ENCODE data around the gene FAM76A.
A peak's percentile ranks its signal among the peaks of the same experiment; 100 is the strongest.

Gene FAM76A

DNA sequence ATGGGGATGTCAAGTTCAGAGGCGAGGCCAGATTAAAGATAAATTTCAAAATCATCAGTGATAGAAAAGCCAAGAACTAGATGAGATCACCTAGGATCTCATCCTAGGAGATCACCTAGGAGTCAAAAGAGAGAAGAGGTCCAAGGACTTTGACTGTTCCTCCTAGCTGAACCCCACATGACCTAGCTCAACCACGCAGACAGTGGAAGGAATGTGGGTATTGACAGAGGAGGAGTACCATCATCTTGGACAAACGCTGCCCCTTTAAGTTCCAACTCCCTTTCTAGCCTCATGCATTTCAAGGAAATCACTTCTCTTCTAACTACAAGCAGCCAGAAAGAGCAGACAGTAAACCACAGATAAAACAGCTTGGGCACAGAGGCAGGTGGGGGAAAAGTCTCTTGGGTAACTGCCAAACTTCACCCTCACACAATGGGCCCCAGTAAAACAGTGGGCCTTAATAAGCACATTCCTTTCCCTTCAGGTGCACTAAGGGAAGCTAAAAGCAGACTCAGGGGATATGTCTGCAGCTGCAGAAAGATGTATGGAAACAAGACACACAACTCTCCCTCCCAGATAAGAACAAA lies 12.5 kb upstream of the FAM76A start:
- Mint-ChIP-seq H3K4me1 (no peaks in the 10 kb centered on the region), H3K27ac (no peak overlapping the region), H3K4me3 (no peak overlapping the region), H3K27me3 (no peaks in the 10 kb centered on the region), H3K9me3 (peaks cover 0 to 13% of the 10 kb centered on the region in 2 donors)
- no peak for ATAC-seq
- no peak for DNase-seq

GRCh38 chr1:27713869-27714513 lies 11.8 kb upstream of the FAM76A start:
- no peak for ATAC-seq
- no peak for DNase-seq
- Mint-ChIP-seq H3K27me3 (no peaks in the 10 kb centered on the region), H3K4me1 (no peaks in the 10 kb centered on the region), H3K4me3 (no peak overlapping the region), H3K27ac (no peak overlapping the region), H3K9me3 (peaks cover 0 to 13% of the 10 kb centered on the region in 2 donors)

DNA sequence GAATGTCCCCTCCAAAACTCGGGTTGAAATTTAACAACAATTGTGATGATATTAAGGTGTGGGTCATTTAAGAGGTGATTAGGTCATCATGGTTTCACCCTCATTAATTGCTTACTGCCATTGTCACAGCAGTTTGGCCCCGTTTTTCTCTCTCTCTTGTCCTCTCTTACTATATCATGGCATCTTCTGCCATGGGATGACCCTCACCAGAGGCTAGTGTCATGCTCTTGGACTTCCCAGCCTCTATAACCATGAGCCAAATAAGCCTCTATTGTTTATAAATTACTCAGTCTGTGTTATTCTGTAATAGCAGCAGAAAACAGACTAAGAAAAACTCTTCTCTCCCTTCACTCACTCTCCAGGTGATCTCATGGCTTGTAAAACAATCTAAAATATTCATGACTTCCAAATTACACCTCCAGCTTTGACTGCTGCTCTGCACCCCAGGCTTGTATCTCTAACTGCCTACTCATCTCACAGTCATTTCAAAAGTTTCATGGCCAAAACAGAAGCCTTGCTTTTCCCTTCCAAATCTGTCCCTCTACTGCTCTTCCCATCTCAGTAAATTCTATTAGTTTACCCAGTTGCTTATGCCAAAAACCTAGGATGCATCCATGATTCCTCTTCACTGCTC lies 9.4 kb upstream of the FAM76A start:
- H3K4me1 Mint-ChIP-seq, result no peaks in the 10 kb centered on the region
- H3K27ac Mint-ChIP-seq, result no peak overlapping the region
- no peak for ATAC-seq
- no peaks in the 10 kb centered on the region for H3K27me3 Mint-ChIP-seq
- H3K4me3 Mint-ChIP-seq, result no peak overlapping the region
- DNase-seq, result no peak
- peaks cover 0 to 13% of the 10 kb centered on the region in 2 donors for H3K9me3 Mint-ChIP-seq

GRCh38 chr1:27719286-27720251 lies 6.2 kb upstream of the FAM76A start:
- no peak overlapping the region for H3K4me3 Mint-ChIP-seq
- no peak for DNase-seq
- ATAC-seq, result no peak
- no peaks in the 10 kb centered on the region for H3K27me3 Mint-ChIP-seq
- peak overlapping the region in 1 of 2 donors; percentile 10 for H3K27ac Mint-ChIP-seq
- H3K9me3 Mint-ChIP-seq, result peaks cover 0 to 13% of the 10 kb centered on the region in 2 donors
- H3K4me1 Mint-ChIP-seq, result no peaks in the 10 kb centered on the region

- ATAC-seq (no peak), DNase-seq (peak; percentile 5 to 16)
- no peaks in the 10 kb centered on the region for H3K9me3 Mint-ChIP-seq
- H3K4me1 Mint-ChIP-seq, result peaks cover 17% of the 10 kb centered on the region
- peak overlapping the region; percentile 92 to 95 for H3K4me3 Mint-ChIP-seq
- peak overlapping the region; percentile 97 to 100 for H3K27ac Mint-ChIP-seq
- no peaks in the 10 kb centered on the region for H3K27me3 Mint-ChIP-seq
Measured at GRCh38 chr1:27724961-27725373, 794 bp upstream of the FAM76A start.

GRCh38 chr1:27726173-27727044 lies 648 bp downstream of the FAM76A start:
- peaks cover 17% of the 10 kb centered on the region for H3K4me1 Mint-ChIP-seq
- peak in 1 of 2 donors; percentile 55 for DNase-seq
- peak overlapping the region; percentile 52 to 54 for H3K27ac Mint-ChIP-seq
- peak overlapping the region; percentile 80 to 83 for H3K4me3 Mint-ChIP-seq
- no peaks in the 10 kb centered on the region for H3K27me3 Mint-ChIP-seq
- peak; percentile 18 for ATAC-seq
- H3K9me3 Mint-ChIP-seq, result no peaks in the 10 kb centered on the region

GRCh38 chr1:27727126-27727525 lies 1.4 kb downstream of the FAM76A start:
- no peak for DNase-seq
- peaks cover 17% of the 10 kb centered on the region for H3K4me1 Mint-ChIP-seq
- no peak overlapping the region for H3K27ac Mint-ChIP-seq
- no peak for ATAC-seq
- H3K27me3 Mint-ChIP-seq, result no peaks in the 10 kb centered on the region
- H3K4me3 Mint-ChIP-seq, result peak overlapping the region in 1 of 2 donors; percentile 83
- H3K9me3 Mint-ChIP-seq, result no peaks in the 10 kb centered on the region

GRCh38 chr1:27736252-27736651 lies 10.5 kb downstream of the FAM76A start:
- DNase-seq (no peak), ATAC-seq (no peak)
- no peak overlapping the region for H3K4me3 Mint-ChIP-seq
- H3K9me3 Mint-ChIP-seq, result no peaks in the 10 kb centered on the region
- no peaks in the 10 kb centered on the region for H3K27me3 Mint-ChIP-seq
- H3K4me1 Mint-ChIP-seq, result no peaks in the 10 kb centered on the region
- H3K27ac Mint-ChIP-seq, result no peak overlapping the region

- H3K9me3 Mint-ChIP-seq, result no peaks in the 10 kb centered on the region
Measured at GRCh38 chr1:27741121-27741520, 15.4 kb downstream of the FAM76A start.

DNA sequence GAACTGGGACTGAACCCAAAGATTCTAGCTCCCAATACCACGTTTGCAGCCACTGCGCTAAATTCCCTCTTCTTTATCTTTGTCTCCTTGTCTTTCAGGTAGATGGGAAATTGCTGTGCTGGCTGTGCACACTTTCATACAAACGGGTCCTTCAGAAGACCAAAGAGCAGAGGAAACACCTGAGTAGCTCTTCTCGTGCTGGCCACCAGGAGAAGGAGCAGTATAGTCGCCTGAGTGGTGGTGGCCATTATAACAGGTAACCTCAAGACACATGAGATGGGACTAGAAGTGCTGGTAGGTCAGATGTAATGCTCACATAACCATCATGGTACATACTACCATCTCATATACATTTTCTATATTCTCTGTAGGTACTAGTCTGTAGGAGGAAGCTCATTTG lies 18.8 kb downstream of the FAM76A start:
- DNase-seq (no peak), ATAC-seq (no peak)
- no peak overlapping the region for H3K4me3 Mint-ChIP-seq
- H3K4me1 Mint-ChIP-seq, result no peaks in the 10 kb centered on the region
- no peaks in the 10 kb centered on the region for H3K9me3 Mint-ChIP-seq
- H3K27me3 Mint-ChIP-seq, result no peaks in the 10 kb centered on the region
- no peak overlapping the region for H3K27ac Mint-ChIP-seq

More at GRCh38 chr1:27741121-27741520, 15.4 kb downstream of the FAM76A start:
- no peak overlapping the region for H3K27ac Mint-ChIP-seq
- H3K27me3 Mint-ChIP-seq, result no peaks in the 10 kb centered on the region
- H3K4me3 Mint-ChIP-seq, result no peak overlapping the region
- no peak for DNase-seq
- H3K4me1 Mint-ChIP-seq, result no peaks in the 10 kb centered on the region
- ATAC-seq, result no peak

DNA sequence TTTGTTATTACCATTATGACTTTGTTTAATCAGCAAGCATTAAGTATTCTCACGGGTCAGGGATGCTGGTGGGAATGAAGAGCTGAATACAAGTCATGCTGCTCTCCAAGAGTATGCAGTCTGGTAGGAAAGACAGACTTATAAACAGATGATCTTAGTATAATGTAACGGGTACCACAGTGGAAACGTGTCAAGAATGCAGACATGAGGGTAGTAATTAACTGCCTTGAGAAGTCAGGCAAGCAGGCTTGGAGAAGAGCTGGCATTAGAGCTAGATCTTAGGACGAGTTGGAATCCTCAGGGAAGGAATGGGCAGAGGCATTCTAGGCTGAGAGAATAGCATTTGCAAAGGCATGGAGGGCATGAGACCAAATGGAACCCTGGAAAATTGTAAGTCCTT lies 19.7 kb downstream of the FAM76A start:
- no peak for ATAC-seq
- Mint-ChIP-seq H3K4me3 (no peak overlapping the region), H3K27me3 (no peaks in the 10 kb centered on the region), H3K4me1 (no peaks in the 10 kb centered on the region), H3K27ac (peak overlapping the region in 1 of 2 donors; percentile 44), H3K9me3 (no peaks in the 10 kb centered on the region)
- DNase-seq, result no peak

DNA sequence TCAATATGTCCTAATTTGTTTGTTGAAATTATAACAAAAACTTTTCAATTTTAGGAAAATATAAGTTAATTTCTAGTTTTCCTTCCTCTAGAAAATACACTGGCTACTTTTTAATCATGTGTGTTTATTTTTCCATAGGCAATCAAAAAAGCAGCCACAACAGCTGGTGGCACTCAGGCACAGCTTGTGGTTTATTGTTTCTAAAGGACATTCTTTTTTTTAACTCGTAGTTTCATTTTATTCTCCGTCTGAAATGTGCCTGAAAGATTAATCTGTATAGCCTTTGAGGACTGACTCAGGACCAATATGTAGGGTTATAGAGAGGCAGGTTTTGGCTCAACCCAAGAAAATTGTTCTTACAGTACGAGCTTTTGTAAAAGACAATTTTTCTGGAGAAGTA lies 26.6 kb downstream of the FAM76A start:
- H3K27me3 Mint-ChIP-seq, result no peaks in the 10 kb centered on the region
- no peak overlapping the region for H3K4me3 Mint-ChIP-seq
- ATAC-seq (no peak), DNase-seq (no peak)
- H3K27ac Mint-ChIP-seq, result no peak overlapping the region
- no peaks in the 10 kb centered on the region for H3K9me3 Mint-ChIP-seq
- no peaks in the 10 kb centered on the region for H3K4me1 Mint-ChIP-seq

DNA sequence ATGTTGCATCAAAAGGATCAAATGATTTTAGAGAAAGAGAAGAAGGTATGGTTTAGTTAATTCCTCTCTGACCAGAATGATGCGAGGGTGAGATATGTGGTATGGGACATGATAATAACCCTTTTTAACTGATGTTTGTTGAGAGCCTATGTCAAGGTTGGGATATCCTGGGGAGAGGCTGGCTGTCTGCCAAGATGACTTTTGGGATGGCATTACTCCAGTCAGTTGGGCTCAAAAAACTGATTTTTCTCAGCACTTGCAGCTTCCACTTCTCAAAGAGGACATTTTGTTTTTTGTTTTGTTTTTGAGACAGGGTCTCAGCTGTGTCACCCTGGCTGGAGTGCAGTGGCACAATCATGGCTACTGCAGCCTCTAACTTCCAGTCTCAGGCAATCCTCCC lies 29.5 kb downstream of the FAM76A start:
- H3K9me3 Mint-ChIP-seq, result no peaks in the 10 kb centered on the region

GRCh38 chr1:27755865-27756264 lies 30.1 kb downstream of the FAM76A start:
- DNase-seq (no peak), ATAC-seq (no peak)
- no peaks in the 10 kb centered on the region for H3K27me3 Mint-ChIP-seq
- H3K27ac Mint-ChIP-seq, result no peak overlapping the region
- no peaks in the 10 kb centered on the region for H3K4me1 Mint-ChIP-seq
- no peaks in the 10 kb centered on the region for H3K9me3 Mint-ChIP-seq
- H3K4me3 Mint-ChIP-seq, result no peak overlapping the region

More for the DNA sequence above, 29.5 kb downstream of the FAM76A start:
- no peaks in the 10 kb centered on the region for H3K27me3 Mint-ChIP-seq
- no peak for ATAC-seq
- no peak overlapping the region for H3K27ac Mint-ChIP-seq
- no peak overlapping the region for H3K4me3 Mint-ChIP-seq
- no peaks in the 10 kb centered on the region for H3K4me1 Mint-ChIP-seq
- DNase-seq, result no peak

DNA sequence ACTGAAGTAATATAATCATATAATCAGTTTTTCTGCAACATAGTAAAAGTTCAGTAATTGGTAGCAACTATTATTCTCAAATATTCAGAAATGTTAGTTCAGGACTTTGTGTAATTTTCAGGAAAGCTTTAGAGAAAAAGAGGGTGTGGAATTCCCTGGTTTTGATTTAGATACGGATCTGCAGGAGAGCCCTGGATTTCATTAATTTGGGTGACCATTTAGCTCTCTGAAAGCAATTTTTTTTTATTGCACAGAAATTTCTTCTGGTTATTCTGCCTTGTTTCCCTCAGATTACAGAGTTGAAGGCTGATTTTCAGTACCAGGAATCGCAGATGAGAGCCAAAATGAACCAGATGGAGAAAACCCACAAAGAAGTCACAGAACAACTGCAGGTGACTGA lies 33.5 kb downstream of the FAM76A start:
- Mint-ChIP-seq H3K27me3 (no peaks in the 10 kb centered on the region), H3K9me3 (no peaks in the 10 kb centered on the region), H3K4me3 (no peak overlapping the region), H3K27ac (no peak overlapping the region), H3K4me1 (no peaks in the 10 kb centered on the region)
- DNase-seq (no peak), ATAC-seq (no peak)

Measured in stimulated activated naive CD8-positive, alpha-beta T cell treated with anti-CD3 and anti-CD28 coated beads, Interleukin-15, amount 100 ng/mL, for 72 hours (primary cell).